Fibroblast of skin of left quadriceps (primary cell): Measurements from ENCODE around the gene ESAM.

ENCODE experiments used
- DNase-seq, 2 experiments: peaks; one replicate each; pipeline ENCODE4 v3.0.0-alpha.2; 2013; ENCODE audit warnings: low read depth in 2 of 2

The ESAM gene

GRCh38 chr11:124753205-124753604, 8.9 kb downstream of the ESAM start:
- DNase-seq, result no peak

DNA sequence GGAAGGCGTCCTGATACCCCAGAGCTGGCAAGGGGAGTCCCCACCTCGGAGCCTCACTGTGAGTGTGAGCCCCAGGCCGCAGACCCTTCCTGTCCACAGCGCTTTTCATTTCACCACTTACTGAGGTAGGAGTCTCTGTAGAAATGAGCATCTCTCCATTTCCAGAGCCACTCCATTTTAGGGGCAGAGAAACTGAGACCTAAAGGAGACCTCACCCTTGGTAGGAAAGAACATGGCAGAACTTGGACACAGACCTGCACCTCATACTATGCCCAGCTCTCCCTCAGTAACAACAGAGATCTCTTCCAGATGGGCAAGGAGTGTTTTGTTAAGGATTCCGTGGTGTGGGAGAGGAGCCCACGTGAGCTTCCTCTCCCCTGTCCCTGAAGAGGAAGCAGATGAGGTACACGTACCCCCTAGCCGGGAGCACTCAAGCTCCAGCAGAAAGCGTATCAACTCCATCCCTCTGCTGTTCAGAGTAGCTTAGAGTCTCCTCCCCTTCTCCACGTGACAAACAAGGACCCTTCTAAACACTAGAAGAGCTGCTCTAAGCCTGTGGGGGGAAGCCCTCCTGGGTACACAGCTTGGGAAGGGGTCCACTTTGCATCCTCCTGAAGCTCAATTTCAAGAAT, 9.5 kb downstream of the ESAM start:
- no peak for DNase-seq

- no peak for DNase-seq
These were observed 10.2 kb downstream of the ESAM start, which contains the start of gene VSIG2 for GRCh38 chr11:124751741-124752470. TSS of gene VSIG2 (minus strand) at chr11:124752255. CDS start at chr11:124752137, 118 bp downstream.

DNA sequence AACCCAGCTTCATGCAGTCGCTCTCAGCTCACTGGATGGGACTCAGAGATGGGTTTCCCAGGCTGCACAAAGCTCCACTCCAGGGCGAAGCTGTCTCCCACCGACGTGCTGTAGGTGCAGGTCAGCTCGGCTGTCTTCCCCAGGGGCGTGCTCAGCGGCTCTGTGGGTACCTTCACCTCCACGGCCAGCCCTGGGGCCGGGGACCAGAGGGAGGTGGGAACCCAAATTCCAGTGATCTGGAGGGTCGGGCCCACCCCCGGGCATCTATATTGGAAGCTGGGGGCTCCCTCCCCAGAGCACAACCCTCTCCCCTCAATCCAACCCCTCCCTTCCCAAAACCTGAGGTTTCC, 10.7 kb downstream of the ESAM start:
- DNase-seq, result no peak

DNA sequence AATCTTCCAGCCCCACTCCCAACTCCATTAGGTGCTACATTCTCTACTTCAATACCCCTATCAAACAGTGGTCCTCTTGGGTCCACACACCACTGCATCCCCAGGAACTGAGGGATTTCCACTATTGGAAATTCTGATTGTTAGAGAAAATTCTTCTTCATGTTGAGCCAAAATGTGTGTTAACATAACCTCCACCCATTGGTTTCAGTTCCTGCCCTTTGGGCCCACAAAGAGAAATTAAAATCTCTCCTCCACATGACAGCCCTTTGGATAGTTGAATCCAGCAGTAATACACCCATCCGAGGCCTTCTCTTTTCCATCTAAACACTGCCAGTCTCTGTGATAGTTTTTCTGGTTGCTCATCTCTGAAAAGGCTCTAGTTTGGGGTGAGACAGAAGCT, 12.2 kb downstream of the ESAM start:
- DNase-seq, result no peak

- DNase-seq, result no peak
These were observed 13.4 kb downstream of the ESAM start for GRCh38 chr11:124748481-124749343.

DNA sequence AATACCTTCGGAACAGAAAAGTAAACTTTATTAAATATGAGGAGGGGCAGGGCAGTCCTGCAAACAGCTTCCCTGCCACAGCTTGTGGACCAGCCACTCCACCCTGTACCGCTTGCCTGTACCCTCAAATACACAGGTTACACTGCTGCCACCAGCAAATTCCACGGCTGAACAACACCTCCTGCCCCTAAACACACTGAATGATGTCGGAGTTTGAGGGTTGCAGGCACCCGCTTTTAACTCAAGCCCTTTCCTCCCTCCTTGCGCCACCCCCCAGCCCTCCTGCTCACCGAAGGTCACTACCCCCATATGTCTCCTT, 14.0 kb downstream of the ESAM start:
- no peak for DNase-seq

DNA sequence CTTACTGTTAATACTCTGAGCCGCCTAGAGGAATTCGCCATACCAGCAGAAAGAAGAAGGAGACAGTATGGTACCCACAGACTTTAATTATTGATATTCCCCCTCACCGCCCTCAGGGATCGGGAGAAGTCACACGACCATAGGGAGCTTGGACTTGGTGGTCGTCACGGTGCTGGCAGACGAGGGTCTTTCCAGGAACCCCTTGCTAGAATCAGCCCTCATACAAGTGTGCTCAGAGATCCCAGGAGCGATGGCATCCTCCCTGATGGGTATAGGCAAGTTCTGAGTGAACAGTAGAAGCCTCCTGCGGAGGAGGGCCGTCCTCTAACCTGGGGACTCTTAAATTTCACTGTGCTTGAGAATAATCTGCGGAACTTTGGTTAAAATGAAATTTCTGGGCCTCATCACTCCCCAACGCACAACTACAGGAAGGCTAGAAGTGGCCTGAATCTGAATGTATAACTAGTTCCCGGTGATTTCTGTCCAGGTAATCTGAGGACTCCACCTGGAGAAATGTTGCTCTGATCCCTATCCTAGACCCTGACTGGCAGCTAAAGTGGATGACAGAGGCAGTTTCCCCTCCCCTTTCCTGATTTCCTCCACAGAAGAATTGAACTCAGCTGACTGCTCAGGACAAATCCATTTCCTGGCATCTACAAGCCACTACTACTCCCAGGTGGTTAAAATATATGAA, 14.5 kb downstream of the ESAM start:
- no peak for DNase-seq

GRCh38 chr11:124746621-124747243, 15.4 kb downstream of the ESAM start:
- no peak for DNase-seq

GRCh38 chr11:124745835-124746620, 16.1 kb downstream of the ESAM start:
- DNase-seq, result no peak

DNA sequence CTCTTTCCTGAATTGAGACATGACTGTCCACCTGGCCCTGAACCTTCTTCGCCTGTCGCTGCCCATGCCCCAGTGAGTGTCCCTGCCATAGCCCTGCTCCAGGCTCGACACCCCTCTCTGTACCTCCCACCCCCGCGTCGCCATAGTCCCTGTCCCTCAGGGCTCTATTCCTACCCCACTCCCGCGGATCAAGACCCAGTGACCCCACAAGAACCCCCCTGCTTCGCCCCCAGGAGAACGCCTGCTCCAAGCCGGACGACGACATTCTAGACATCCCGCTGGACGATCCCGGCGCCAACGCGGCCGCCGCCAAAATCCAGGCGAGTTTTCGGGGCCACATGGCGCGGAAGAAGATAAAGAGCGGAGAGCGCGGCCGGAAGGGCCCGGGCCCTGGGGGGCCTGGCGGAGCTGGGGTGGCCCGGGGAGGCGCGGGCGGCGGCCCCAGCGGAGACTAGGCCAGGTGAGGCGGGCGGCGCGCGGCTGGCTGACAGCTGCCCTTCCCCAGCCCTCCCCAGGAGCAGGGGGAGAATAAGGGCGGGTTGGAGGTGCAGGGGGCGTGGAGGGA, 16.7 kb downstream of the ESAM start:
- no peak for DNase-seq

- no peak for DNase-seq
These were observed 19.0 kb downstream of the ESAM start for GRCh38 chr11:124743050-124743449.

DNA sequence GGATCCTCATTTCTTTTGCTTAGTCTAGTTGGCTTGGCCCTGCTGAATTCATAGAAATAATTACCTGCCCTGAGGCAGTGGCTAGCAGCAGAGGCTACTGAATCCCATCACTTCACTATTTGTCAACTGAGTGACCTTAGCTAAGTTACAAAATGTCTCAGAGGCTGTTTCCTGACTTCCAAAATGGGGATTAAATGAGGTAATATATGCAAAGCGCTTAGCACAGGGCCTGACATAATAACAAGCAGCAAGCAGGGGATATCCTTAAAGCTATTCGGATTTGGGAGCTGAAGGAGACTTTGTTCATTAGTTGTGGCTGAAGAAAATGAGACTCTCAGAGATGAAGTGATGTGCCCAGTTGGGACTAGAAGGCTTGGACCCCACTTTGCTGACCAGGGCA, 19.5 kb downstream of the ESAM start:
- no peak for DNase-seq

GRCh38 chr11:124740277-124740882, 21.7 kb downstream of the ESAM start:
- DNase-seq, result no peak

- peak; percentile 56 to 61 for DNase-seq
These were observed 22.4 kb downstream of the ESAM start, which contains the start of gene NRGN for GRCh38 chr11:124739479-124740276. TSS of gene NRGN (plus strand) at chr11:124739942. CDS start at chr11:124740085, 143 bp downstream.

DNA sequence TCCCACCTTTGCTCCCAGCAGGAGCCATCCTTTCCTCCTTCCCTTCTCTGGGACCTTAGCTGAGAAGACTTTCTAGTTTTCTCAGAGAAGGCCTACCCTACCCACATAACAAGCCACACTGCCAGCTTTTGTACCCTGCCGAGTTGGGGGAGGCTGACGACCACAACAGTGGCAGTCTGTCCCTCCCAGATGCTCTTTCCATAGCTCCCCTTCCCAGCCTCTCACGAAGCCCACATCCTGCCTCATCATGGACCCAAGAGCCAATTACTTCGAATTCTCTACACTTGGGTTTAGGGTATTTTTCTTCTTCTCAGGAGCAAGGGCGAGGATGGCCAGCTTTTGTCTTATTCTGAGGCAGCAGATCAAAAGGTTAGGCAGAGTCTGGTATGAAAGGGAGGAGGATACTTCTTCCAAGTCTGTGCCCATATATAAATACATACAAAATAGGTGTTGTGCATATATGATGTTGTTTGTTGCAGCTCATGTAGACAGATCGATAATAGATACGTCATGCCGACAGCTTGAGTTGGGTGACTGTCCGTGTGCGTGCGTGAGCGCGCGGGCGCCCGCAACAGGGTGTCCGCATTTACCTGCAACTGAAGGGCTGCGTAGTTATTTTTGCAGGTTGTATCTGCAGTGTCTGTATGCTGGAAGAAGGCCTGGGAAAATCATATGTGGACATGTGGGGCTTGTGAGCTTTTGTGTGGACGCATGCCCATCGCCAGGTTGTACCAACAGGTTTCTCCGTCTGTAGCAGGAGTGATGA, 23.2 kb downstream of the ESAM start:
- DNase-seq, result no peak

- DNase-seq, result no peak
These were observed 24.3 kb downstream of the ESAM start for GRCh38 chr11:124737638-124738305.

DNA sequence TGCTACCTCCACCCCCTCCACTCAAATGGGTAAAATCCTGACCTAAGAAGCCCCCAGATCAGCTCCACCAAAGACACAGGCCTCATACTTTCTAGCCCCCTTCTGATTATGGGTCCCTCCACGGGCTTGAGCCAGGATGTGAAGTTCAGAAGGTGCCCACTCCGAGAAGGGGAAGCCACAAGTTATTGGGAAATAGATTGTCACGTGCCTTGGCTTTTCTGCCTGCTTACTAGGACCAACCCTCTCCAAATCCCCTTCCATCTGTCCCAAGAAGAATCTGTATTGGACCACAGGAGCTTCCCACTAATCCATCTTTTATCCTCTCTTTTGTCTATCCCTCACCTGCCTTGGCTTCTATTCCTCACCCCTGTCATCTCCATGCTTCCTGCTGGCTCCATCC, 25.4 kb downstream of the ESAM start:
- no peak for DNase-seq
